PC-9 (cell line): ENCODE results near the gene BDH1.

Experiments used
- EZH2 ChIP-seq: fragments of 200-600 bp; sonication (generic); IDR thresholded peaks from 2 replicates; pipeline ENCODE4 v1.8.0; 2017; ENCODE audit warnings: antibody characterized with exemption, low read depth
- TF ChIP-seq, protein P1 (sequence below): fragments of 200-600 bp; sonication (generic); conservative IDR thresholded peaks from 2 replicates; pipeline ENCODE4 v1.6.1; 2017; ENCODE audit warnings: mixed run types, antibody characterized with exemption, mild to moderate bottlenecking, moderate library complexity

DNA sequence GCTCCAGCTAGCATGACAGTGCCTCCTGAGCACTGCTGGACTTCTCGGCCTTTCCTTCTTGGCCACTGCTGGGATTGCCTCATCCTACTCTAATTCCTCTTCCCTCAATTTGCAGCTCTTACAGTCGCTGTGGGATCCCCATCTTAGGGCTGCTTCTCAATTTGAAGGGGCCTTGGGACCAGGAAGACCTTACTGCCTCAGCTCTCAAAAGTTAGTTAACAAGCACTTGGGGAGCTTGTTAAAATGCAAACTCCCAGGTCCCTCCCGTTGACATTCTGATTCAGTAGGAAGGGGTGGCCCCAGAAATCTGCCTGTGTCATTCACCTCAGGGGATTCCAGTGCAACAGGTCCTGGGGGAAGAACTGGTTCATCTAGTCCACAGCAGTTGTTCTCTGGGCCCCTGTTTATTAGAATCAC lies 14.8 kb downstream of the BDH1 start:
- TF ChIP-seq, protein P1, sequence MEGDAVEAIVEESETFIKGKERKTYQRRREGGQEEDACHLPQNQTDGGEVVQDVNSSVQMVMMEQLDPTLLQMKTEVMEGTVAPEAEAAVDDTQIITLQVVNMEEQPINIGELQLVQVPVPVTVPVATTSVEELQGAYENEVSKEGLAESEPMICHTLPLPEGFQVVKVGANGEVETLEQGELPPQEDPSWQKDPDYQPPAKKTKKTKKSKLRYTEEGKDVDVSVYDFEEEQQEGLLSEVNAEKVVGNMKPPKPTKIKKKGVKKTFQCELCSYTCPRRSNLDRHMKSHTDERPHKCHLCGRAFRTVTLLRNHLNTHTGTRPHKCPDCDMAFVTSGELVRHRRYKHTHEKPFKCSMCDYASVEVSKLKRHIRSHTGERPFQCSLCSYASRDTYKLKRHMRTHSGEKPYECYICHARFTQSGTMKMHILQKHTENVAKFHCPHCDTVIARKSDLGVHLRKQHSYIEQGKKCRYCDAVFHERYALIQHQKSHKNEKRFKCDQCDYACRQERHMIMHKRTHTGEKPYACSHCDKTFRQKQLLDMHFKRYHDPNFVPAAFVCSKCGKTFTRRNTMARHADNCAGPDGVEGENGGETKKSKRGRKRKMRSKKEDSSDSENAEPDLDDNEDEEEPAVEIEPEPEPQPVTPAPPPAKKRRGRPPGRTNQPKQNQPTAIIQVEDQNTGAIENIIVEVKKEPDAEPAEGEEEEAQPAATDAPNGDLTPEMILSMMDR, result no peak
- no peak for TF ChIP-seq EZH2
